D721Med (cell line): ENCODE data around the gene TLR10.

Source experiments
- DNase-seq: peaks from one replicate; pipeline ENCODE4 v3.0.0; 2011; ENCODE audit warnings: low spot score; ENCODE audit not compliant: insufficient read length
- FAIRE-seq: peaks from 2 replicates; lab custom pipeline; 2011; peaks lifted over from hg19 to GRCh38; lab: Jason Lieb, UNC
- TF ChIP-seq, protein P1 (sequence below): IDR thresholded peaks from 2 replicates; pipeline ENCODE4 v1.5.1; 2012; ENCODE audit warnings: mild to moderate bottlenecking, control low read depth; ENCODE audit not compliant: insufficient read depth; ENCODE audit errors: missing control alignments

The TLR10 gene

DNA sequence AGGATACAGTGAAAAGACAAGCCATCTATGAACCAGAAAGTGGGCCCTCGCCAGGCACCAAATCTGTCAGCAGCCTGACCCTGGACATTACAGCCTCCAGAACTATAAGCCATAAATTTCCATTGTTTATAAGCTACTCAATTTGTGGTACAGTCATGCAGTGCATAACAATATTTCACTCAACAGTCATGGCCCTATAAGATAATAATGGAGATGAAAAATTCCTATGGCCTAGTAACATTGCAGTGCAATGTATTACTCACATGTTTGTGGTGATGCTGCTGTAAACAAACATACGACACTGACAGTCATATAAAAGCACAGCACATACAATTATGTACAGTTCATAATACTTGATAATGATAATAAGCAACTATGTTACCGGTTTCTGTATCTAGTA lies 38.9 kb upstream of the TLR10 start:
- DNase-seq, result no peak
- TF ChIP-seq, protein P1, sequence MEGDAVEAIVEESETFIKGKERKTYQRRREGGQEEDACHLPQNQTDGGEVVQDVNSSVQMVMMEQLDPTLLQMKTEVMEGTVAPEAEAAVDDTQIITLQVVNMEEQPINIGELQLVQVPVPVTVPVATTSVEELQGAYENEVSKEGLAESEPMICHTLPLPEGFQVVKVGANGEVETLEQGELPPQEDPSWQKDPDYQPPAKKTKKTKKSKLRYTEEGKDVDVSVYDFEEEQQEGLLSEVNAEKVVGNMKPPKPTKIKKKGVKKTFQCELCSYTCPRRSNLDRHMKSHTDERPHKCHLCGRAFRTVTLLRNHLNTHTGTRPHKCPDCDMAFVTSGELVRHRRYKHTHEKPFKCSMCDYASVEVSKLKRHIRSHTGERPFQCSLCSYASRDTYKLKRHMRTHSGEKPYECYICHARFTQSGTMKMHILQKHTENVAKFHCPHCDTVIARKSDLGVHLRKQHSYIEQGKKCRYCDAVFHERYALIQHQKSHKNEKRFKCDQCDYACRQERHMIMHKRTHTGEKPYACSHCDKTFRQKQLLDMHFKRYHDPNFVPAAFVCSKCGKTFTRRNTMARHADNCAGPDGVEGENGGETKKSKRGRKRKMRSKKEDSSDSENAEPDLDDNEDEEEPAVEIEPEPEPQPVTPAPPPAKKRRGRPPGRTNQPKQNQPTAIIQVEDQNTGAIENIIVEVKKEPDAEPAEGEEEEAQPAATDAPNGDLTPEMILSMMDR, result no peak
- no peak for FAIRE-seq

DNA sequence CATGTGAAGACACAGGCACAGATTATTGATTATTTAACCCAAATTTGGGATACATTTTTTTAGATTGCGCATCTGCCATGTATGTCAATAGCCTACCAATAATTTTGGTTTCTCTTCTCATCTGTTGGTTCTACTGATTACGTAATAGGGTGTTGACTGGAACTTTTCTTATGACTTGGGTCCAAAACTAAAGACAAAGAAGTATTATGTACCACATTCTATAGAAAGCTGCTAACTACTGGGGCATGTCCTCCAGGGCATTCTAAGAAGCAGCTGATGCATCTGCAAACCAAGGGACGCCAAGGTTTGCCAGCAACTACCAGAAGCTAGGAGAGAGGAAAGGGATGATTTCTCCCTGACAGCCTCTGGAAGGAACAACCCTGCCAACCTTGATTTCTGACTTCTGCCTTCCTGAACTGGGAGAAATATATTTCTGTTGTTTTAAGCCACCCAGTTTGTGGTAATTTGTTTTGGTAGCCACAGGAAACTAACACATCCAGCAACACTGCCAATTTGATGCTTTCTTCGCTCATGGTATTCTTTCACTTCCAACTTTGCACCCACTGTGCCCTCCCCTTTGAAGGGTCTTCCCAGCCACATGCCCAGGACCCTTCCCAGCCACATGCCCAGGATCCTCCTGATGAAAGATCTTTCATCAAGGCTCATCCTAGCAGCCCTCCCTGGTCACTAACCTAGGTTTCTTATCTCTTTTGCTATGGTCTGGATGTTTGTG lies 37.7 kb upstream of the TLR10 start:
- TF ChIP-seq, protein P1, result no peak
- FAIRE-seq, result no peak
- no peak for DNase-seq

DNA sequence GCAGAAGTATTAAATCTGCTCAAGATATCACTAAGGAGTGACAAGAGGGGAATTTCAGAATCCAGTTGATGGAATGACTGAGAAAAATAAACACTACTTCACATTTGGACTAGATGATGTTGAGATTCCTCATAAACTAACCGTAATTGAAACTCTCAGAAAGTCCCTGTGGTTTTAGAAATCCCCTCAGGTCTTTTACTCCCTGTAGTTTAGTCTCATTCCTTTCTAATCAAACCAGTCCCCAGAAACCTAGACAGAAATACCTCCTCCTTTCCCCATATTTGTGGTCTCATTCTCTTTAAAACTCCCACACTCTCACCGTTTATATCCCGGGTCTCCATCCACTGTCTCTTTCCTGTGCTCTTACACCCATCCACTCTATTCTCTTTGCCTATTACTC lies 36.8 kb upstream of the TLR10 start:
- TF ChIP-seq, protein P1, result no peak
- FAIRE-seq, result no peak
- DNase-seq, result no peak

DNA sequence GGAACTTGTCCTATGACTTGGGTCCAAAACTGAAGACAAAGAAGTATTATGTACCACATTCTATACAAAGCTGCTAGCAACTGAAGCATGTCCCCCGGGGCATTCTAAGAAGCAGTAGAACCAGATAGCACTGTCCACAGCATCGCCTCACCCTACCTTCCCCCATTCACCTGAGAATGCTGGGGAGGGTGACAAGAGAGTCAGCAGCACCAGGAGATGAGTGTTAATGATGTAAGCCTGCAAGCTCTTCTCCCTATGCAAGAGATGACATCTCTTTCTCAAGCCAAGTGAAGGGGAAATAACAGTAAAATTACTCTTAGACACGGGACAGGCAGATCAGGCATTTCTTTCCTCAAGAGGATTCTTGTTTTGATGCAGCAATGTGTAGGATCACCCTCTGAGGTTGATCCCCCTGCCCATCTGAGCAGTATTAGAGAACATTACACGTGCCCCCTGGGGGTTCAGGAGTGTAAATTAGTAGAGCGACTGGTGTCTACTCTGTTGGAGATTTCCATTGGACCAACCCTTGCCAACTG lies 35.7 kb upstream of the TLR10 start:
- TF ChIP-seq, protein P1, result no peak
- DNase-seq, result no peak
- FAIRE-seq, result no peak

DNA sequence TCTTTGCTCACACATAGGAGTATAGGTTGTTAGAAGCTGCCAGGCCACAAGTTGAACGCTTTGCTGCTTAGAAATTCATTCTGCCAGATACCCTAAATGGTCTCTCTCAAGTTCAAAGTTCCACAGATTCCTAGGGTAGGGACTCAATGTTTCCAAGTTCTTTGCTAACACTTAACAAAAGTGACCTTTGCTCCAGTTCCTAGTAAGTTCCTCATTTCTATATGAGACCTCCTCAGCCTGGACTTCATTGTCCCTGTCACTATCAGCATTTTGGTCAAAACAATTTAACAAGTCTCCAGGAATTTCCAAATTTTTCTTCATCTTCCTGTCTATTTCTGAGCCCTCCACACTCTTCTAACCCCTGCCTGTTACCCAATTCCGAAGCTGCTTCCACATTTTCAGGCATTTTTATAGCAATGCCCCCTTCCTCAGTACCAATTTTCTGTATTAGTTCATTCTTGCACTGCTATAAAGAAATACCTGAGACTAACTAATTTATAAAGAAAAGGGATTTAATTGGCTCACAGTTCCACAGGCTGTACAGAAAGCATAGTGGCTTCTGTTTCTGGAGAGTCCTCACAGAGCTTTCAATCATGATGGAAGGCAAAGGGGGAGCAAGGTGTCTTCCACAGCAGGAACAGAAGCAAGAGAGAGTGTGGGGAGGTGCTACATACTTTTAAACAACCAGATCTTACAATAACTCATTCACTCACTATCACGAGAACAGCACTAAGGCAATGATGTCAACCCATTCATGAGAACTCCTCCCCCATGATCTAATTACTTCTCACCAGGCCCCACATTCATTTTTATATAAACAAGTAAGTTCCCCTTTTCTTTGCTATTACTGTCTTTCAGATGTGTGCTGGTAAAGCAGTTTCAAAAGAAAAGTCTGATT lies 33.3 kb upstream of the TLR10 start:
- FAIRE-seq, result no peak
- no peak for DNase-seq
- TF ChIP-seq, protein P1, result no peak

DNA sequence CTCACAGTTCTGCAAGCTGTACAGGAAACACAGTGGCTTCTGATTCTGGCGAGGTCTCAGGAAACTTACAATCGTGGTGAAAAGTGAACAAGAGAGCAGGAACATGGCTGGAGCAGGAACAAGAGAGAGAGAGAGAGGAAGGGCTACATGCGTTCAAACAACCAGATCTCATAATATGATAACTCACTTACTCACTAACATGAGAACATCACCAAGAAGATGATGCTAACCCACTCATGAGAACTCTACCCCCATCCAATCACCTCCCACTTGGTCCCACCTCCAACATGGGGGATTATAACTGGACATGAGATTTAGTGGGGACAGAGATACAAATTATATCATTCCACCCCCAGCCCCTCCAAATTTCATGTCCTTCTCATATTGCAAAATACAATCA lies 31.6 kb upstream of the TLR10 start:
- DNase-seq, result no peak
- TF ChIP-seq, protein P1, result no peak
- no peak for FAIRE-seq
